KOPT-K1 (cell line): Measurements from ENCODE around the gene IRF2BP2.

Experiments
- H3K27ac ChIP-seq: fragments of 200-600 bp; sonication (generic); 2 replicates; pipeline ENCODE4 v1.5.1; 2016; ENCODE audit warnings: antibody characterized with exemption, mild to moderate bottlenecking, low read depth, low read length; ENCODE audit not compliant: poor library complexity, severe bottlenecking
- H3K36me3 ChIP-seq: fragments of 200-600 bp; sonication (generic); 2 replicates; pipeline ENCODE4 v1.5.1; 2017; ENCODE audit warnings: antibody characterized with exemption, mild to moderate bottlenecking, low read length, moderate library complexity; ENCODE audit not compliant: insufficient read depth
- H3K9me3 ChIP-seq: fragments of 200-600 bp; sonication (generic); 2 replicates; pipeline ENCODE4 v1.5.1; 2017; ENCODE audit warnings: antibody characterized with exemption, low read length, mild to moderate bottlenecking; ENCODE audit not compliant: insufficient read depth, poor library complexity, severe bottlenecking

The IRF2BP2 gene

DNA sequence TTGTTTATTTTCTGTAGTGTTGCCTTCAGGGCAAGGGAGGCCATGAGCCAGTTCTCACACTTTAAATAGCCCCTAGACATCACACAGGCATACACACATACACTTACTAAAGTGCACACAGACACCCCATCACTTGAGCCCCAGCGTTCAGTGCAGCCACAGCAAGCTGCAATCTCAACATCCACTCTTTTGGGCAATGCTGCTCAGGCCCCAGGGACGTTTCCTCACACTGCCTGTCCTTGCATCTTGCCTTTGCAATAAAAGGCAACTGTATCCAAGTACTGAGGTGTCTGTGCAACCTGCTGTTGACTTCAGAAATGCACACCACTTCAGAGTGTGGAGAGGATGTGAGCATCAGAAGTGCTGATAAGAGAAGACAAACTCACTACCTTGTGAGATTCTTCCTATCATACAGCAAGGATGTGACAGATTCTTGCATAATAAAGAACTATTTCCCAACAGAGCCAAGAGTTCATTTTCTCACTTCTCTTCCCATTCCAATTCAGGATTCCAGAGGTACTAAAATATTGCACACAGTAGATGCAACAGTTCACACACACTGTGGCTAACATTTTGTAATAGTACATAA lies 36.2 kb downstream of the IRF2BP2 start:
- no peaks in the 10 kb centered on the region for H3K36me3 ChIP-seq
- H3K9me3 ChIP-seq: no peaks in the 10 kb centered on the region
- no peak overlapping the region for H3K27ac ChIP-seq

DNA sequence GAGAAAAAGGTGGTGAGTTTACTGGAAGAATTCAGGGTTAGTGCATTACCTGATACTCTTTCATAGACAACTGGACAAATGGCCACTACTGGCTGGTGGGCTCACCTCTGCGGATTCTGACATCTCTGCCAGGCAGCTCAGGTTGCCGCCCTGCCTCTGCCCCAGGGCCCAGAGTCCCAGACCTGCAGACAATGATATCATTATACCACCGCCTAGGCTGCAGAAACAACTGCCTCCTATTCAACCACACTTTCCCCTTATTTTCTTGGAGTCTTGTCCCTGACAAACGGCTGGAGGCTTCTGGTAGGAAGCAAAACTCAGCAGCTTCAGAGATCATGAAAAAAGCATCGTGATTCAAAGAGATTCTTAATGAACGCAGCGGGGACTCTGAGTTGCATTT lies 37.0 kb downstream of the IRF2BP2 start:
- H3K36me3 ChIP-seq: no peaks in the 10 kb centered on the region
- no peaks in the 10 kb centered on the region for H3K9me3 ChIP-seq
- H3K27ac ChIP-seq: no peak overlapping the region

DNA sequence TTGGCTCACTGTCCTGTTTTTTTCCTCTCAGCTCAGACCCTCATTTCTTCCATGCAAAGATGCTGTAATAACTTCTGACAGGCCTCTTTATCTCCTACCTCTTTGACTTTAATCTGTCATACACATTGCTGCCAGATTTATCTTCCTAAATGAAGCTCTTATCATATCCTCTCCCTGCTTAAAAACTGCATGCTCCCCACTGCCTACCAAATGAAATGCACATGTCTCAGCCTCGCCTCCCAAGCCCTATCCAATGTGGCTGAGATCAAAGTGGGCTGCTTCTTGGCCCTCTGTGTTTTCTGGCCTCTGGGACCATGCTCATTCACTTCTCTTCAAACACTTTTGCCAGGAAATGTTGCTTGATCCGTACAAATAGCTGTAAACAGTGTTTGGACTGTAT lies 38.3 kb downstream of the IRF2BP2 start:
- no peak overlapping the region for H3K27ac ChIP-seq
- no peaks in the 10 kb centered on the region for H3K9me3 ChIP-seq
- H3K36me3 ChIP-seq: no peaks in the 10 kb centered on the region

DNA sequence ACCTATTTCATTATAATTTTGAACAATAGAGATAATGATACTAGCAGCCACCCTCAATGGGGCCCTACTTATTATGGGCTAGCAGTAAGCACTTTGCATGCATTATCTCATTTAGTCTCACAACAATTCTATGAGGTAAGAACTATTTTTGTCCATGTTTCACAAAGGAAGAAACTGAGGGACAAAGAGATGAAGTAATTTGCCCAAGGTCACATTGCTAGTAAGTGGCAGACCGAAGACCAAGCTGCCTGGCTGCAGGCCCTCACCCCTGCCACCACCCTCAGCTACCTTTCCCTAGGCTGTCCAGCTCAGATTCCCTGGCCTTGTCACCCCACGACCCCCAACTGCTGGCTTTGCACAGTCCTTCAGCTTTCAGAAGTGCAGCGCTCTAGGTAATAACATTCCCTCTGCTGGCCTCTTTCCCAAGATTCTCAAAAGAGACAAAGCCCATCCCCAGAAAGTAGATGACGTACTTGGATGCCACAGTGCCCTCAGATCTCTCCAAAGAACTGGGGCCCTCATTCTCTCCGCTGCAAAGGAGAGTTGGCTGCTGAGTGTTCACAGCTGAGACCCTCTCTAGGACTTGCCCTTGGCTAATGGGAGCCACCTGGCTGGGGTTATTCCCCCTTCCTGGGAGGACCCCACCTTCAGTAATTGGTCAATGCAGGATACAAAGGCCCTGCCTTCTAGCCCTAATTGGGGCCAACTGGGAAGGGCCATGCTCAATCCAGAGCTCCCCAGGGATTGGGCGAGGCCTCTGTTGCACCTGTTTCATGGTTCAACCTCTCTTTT lies 39.5 kb downstream of the IRF2BP2 start:
- Histone ChIP-seq H3K9me3 (no peaks in the 10 kb centered on the region), H3K36me3 (no peaks in the 10 kb centered on the region), H3K27ac (no peak overlapping the region)

DNA sequence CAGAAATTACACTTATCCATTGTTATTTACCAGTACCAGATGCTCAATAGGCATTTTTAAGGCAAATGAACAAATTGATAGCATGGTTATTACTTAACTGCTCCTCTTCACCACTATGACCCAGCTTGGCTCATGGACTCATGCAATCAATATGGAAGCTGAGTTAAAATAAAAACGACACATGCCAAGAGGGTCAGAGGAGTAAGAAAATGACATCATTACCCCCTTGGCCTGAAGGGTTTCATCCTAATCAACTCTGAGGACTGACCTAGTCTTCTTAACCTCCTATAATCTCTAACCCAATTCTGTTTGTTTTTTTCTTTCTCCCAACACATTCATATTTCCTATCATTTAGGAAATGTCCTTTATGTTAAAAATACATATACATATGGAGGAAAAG lies 41.6 kb downstream of the IRF2BP2 start:
- Histone ChIP-seq H3K36me3 (no peaks in the 10 kb centered on the region), H3K9me3 (no peaks in the 10 kb centered on the region), H3K27ac (no peak overlapping the region)

DNA sequence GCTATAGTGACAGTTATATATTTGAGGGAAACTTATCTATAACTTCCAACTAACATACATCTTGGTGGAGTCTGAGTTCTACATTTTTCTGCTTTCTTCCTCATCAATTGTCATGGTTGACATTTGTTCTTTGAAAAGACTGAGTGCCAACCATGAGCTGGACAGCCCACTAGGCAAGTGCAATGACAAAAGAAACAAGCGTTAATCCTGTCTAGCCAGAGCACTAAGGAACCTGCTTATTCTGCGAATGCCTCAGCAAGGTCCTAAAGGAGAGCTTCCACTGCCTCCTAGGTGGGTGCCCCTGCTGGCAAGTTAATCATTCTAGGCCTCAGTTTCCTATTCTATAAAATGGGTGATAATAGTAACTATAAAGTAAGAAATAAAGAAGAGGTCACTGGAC lies 44.8 kb downstream of the IRF2BP2 start:
- Histone ChIP-seq H3K9me3 (no peaks in the 10 kb centered on the region), H3K36me3 (no peaks in the 10 kb centered on the region), H3K27ac (no peak overlapping the region)

DNA sequence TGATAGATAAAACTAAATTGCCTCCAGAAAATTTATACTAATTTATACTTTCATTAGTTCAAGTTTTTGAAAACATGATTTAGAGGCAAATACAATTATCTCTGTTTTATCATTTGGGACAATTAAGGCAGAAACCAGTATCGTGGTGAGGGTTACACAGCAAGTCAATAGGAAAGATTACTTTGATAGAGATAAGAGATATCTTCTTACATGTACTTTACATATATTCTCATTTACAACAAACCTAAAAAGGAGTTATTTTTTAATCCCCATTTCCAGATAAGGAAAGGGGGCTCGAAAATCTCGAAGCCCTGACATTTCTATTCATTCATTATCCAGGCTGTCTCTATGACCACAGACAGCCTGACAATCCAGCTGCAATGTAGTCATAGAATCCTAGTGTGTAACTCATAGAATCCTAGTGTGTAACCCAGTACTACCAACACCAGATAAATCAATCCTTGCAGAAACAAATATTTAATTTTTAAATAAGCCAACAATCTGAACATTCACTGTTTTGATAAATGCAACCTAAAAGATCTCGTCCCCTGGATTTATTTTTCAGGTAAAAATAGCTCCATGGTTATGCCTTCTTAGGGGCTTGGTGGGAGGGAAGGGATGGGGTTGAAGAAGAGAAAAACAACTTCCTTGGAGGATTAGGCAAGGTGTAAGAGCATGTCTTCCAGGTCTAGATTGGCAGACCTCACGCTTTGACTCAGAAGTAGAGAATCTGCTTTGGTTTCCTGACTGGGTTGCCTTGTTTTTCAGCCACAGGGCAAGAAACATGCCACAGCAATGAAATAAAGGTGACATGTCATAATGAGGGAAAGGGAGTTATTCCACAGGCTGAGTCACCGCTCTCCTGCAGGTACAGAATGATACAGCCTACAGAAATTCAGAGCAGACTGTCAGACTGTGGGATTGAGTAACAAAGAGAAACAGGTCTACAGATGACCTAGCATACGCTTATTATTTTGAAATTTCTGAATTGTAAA lies 45.6 kb downstream of the IRF2BP2 start:
- H3K27ac ChIP-seq: no peak overlapping the region
- no peaks in the 10 kb centered on the region for H3K9me3 ChIP-seq
- H3K36me3 ChIP-seq: no peaks in the 10 kb centered on the region

DNA sequence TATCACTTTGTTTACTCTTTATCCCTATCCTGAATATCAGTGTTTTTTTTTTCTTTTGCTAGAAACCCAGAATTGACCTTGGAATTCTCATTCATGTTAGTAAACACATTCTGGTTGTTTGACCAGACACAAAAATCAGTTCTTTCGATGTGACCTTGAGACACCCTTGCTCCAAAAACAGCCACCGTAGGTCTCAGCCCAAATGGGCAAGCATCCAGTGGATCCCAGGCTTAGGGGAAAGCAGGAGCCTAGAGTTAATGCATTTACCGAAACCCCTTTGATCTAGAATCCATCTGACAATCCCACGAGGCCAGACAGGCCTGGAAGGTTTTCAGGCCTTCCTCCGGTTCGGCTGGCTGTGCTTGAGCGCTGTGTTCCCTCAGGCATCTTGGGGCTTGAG lies 47.6 kb downstream of the IRF2BP2 start:
- Histone ChIP-seq H3K9me3 (no peaks in the 10 kb centered on the region), H3K36me3 (no peaks in the 10 kb centered on the region), H3K27ac (no peak overlapping the region)

DNA sequence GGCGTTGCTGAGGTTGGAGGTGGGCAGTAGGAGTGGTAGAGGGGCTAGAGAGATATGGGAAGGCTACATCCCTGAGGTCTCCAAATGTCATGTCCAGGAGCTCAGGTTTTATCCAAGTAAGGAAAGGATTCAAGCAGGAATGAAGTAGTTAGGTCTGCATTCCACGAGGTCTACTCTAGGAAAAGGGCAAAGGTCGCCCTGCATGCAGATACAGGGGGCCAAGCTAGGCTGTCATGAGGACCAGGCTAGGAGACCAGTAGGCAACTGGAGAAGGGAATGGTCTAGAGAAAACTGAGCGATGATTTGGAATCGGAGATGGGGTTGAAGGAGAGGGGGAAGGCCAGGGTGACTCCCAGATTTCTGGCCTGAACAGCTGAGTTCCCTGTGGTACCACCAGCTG lies 48.7 kb downstream of the IRF2BP2 start:
- Histone ChIP-seq H3K9me3 (no peaks in the 10 kb centered on the region), H3K27ac (no peak overlapping the region), H3K36me3 (no peaks in the 10 kb centered on the region)

DNA sequence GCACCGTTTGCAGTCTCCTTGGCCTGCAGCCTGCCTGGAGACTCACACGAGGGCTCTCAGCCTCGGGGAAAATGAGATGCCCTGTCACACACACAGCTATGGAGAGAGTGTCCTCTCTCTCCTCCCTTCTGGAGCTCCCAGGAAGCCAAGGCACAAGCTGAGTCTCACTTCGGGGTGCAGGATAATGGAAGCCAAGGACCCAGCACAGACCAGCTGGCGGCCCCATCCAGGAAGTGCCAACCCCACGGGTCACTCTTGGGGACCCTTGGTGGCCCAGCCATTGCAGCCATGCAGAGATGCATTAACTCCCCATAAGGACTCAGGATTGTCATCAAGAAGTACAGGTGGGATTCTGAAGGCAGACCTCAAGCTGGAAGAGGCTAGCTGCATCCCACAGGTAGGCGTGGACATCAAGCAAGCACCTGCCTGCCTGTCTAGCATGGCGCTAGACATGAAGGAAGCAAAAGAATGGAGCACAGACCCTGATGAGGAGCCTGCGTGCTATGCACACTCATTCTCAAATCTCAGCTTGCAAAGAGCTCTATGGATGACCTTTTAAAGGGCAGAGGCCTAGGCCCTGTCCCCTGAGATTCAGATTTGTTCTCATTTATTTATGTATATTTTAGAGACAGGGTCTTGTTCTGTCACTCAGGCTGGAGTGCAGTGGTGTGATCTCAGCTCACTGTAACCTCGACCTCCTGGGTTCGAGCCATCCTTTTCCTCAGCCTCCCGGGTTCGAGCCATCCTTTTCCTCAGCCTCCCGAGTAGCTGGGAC lies 49.9 kb downstream of the IRF2BP2 start:
- Histone ChIP-seq H3K27ac (no peak overlapping the region), H3K9me3 (no peaks in the 10 kb centered on the region), H3K36me3 (no peaks in the 10 kb centered on the region)

DNA sequence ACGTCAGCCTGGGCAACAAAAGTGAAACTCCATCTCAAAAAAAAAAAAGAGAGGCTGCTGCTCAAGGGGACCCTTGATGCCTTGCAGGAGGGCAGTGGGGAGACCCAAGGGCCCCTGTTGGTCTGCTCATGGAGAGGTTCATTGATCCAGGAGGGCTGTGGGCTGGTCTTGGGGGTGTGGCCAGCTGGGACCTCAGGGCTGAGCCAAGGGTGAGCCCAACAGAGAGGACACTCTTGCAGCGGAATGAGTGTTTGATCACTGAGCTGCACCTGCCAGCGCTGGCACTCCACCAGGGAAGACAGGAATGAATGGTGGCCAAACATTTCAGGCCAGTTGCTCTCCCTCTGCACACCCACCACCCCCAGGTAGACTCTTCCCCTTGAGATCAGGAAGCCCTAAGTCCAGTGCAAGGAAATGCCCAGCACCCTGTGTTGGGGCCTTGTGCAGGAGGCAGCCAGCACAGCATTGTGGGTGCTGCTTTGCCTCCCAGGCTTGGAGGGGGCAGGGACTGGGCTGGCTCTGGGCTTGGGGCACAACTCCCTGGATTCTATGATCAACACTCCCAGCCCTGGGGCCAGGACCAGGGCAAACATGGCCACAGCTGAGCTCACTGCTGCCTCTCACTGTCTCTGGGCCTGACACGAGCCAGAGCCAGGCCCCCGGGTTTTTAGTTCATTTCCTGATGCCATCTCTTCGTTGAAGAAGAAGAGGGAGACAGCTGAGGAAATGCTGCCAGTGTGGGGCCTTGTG lies 50.7 kb downstream of the IRF2BP2 start:
- Histone ChIP-seq H3K9me3 (no peaks in the 10 kb centered on the region), H3K27ac (no peak overlapping the region), H3K36me3 (no peaks in the 10 kb centered on the region)

DNA sequence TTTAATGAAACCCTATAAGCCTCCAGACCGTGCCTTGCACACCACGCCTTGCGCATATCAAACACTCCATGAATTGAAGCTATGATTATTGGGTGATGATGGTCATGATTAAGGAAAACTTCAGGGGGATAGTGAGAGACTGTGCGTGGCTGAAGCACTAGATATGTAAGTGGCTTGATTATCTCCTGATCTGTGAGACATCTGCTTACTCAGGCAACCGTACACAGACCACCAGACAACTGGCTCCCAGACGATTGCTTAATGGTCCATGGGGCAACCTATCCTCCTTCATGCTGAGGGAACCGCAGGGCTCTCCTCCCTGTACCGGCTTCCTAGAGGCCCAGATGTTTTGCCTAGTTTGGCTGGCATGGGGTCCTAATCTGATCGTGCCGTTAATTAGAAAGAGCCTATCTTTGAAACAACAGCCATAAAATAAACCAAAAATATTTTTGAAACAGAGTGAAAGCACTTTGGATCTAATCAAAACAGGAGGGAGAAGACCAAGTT lies 51.6 kb downstream of the IRF2BP2 start:
- Histone ChIP-seq H3K27ac (no peak overlapping the region), H3K36me3 (no peaks in the 10 kb centered on the region), H3K9me3 (no peaks in the 10 kb centered on the region)

DNA sequence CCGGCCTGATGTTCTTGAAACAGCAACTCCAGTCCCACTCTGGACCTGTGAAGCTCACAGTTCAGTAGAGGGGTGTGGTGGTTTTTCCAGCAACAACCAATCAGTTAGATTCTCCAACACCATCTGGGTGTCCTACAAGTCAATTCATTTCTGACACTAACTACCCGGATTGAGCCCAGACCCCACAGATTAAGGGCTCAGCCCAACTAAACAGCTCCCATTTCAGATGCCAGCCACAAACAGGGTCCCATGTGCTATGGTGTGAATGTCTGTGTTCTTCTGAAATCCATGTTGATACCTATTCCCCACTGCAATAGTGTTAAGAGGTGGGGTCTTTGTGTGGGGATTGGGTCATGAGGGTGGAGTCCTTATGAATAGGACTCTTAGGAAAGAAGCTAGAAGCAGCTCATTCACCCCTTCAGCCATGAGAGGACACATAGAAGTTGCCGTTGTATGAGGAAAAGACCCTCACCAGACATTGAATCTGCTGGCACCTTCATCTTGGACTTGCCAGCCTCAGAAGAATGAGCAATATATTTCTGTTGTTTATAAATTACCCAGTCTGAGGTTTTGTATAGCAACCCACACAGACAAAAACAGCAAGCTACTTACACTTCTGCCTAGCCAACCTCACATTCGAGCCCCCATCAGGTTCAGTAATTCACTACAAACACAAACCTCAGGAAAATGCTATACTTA lies 53.6 kb downstream of the IRF2BP2 start:
- H3K36me3 ChIP-seq: no peaks in the 10 kb centered on the region
- no peaks in the 10 kb centered on the region for H3K9me3 ChIP-seq
- H3K27ac ChIP-seq: no peak overlapping the region
